ENCODE results near the gene SPAG16.

The SPAG16 gene

GRCh38 chr2:214436470-214436869, 1152.2 kb downstream of the SPAG16 start:
- Histone ChIP-seq H3K36me3 (ENCODE audit: control insufficient read depth, insufficient read depth, low read length) (no peaks in the 10 kb centered on the region), H3K27ac (ENCODE audit: low read depth, low read length, severe bottlenecking) (no peak overlapping the region), H3K4me1 (ENCODE audit: control insufficient read depth, insufficient read depth, low read length, poor library complexity, severe bottlenecking) (no peaks in the 10 kb centered on the region), H3K9me3 (ENCODE audit: control insufficient read depth, low read length) (no peaks in the 10 kb centered on the region), H3K4me3 (ENCODE audit: extremely low read depth, insufficient read depth, low read length, poor library complexity, severe bottlenecking) (no peak overlapping the region)
- 87 to 89% methylated on average over 2 to 3 of the region's 4 CpGs for WGBS, 2 experiments (ENCODE audit: insufficient coverage in 2 of 2)

- Histone ChIP-seq H3K4me1 (ENCODE audit: control insufficient read depth, insufficient read depth, low read length, poor library complexity, severe bottlenecking) (no peaks in the 10 kb centered on the region), H3K27ac (ENCODE audit: low read depth, low read length, severe bottlenecking) (no peak overlapping the region), H3K9me3 (ENCODE audit: control insufficient read depth, low read length) (no peaks in the 10 kb centered on the region), H3K4me3 (ENCODE audit: extremely low read depth, insufficient read depth, low read length, poor library complexity, severe bottlenecking) (no peak overlapping the region), H3K36me3 (ENCODE audit: control insufficient read depth, insufficient read depth, low read length) (no peaks in the 10 kb centered on the region)
- 87 to 93% methylated on average over 3 to 4 of the region's 4 CpGs for WGBS, 2 experiments (ENCODE audit: insufficient coverage in 2 of 2)
Observed at GRCh38 chr2:214450118-214450894, 1166.0 kb downstream of the SPAG16 start.

GRCh38 chr2:214451516-214452275, 1167.4 kb downstream of the SPAG16 start:
- no peak overlapping the region for H3K27ac ChIP-seq (ENCODE audit: low read depth, low read length, severe bottlenecking)
- no CpG with 5 or more reads among the region's 2 CpGs for WGBS, 2 experiments (ENCODE audit: insufficient coverage in 2 of 2)
- no peaks in the 10 kb centered on the region for H3K9me3 ChIP-seq (ENCODE audit: control insufficient read depth, low read length)
- H3K4me1 ChIP-seq (ENCODE audit: control insufficient read depth, insufficient read depth, low read length, poor library complexity, severe bottlenecking), result no peaks in the 10 kb centered on the region
- no peaks in the 10 kb centered on the region for H3K36me3 ChIP-seq (ENCODE audit: control insufficient read depth, insufficient read depth, low read length)
- no peak overlapping the region for H3K4me3 ChIP-seq (ENCODE audit: extremely low read depth, insufficient read depth, low read length, poor library complexity, severe bottlenecking)
